ENCODE measurements around the gene PPT2. TPM values are rescaled to one million over a fixed set of nuclear protein-coding genes. Genes with fewer than 3 reads are reported as not detected.

PPT2 gene
- total RNA-seq, 2 donors from 2014 or later: 21.8 to 42.0 TPM

DNA sequence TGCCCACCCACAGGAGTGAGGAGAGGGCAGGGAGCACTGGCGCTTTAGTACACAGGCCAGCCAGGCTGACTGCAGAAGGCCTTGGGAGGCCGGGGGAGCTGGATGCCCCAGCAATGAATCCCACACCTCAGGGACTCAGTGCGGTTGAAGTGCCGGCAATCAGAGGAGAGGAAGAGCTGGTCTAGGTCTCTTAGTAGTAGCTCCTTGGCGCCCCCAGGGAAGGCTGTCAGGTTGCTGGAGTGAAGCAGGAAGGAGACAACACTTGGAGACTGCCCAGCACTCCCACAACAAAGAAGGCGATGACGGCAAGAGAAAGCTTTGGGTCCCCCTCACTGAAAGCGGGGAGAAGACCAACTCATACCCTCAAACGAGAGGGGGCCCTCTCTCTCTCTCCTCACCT, 36.5 kb upstream of the PPT2 start:
- H3K27me3 ChIP-seq (replicated peaks; ENCODE audit: insufficient read depth): no peaks in the 10 kb centered on the region
- peaks cover 58% of the 10 kb centered on the region for H3K36me3 ChIP-seq
- ATAC-seq (ENCODE audit: insufficient number of reproducible peaks, low FRiP score, low read depth) (no peak), DNase-seq (ENCODE audit: low spot score) (no peak)
- TF ChIP-seq, protein P1, sequence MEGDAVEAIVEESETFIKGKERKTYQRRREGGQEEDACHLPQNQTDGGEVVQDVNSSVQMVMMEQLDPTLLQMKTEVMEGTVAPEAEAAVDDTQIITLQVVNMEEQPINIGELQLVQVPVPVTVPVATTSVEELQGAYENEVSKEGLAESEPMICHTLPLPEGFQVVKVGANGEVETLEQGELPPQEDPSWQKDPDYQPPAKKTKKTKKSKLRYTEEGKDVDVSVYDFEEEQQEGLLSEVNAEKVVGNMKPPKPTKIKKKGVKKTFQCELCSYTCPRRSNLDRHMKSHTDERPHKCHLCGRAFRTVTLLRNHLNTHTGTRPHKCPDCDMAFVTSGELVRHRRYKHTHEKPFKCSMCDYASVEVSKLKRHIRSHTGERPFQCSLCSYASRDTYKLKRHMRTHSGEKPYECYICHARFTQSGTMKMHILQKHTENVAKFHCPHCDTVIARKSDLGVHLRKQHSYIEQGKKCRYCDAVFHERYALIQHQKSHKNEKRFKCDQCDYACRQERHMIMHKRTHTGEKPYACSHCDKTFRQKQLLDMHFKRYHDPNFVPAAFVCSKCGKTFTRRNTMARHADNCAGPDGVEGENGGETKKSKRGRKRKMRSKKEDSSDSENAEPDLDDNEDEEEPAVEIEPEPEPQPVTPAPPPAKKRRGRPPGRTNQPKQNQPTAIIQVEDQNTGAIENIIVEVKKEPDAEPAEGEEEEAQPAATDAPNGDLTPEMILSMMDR (IDR thresholded peaks at IDR 0.05): no peak
- H3K4me3 ChIP-seq: no peak overlapping the region
- H3K27ac ChIP-seq: no peak overlapping the region
- H3K9me3 ChIP-seq: no peaks in the 10 kb centered on the region
- peaks cover 6 to 30% of the 10 kb centered on the region in 2 donors for H3K4me1 ChIP-seq (ENCODE audit: control insufficient read depth in 1 of 2, low read depth in 2 of 2)

DNA sequence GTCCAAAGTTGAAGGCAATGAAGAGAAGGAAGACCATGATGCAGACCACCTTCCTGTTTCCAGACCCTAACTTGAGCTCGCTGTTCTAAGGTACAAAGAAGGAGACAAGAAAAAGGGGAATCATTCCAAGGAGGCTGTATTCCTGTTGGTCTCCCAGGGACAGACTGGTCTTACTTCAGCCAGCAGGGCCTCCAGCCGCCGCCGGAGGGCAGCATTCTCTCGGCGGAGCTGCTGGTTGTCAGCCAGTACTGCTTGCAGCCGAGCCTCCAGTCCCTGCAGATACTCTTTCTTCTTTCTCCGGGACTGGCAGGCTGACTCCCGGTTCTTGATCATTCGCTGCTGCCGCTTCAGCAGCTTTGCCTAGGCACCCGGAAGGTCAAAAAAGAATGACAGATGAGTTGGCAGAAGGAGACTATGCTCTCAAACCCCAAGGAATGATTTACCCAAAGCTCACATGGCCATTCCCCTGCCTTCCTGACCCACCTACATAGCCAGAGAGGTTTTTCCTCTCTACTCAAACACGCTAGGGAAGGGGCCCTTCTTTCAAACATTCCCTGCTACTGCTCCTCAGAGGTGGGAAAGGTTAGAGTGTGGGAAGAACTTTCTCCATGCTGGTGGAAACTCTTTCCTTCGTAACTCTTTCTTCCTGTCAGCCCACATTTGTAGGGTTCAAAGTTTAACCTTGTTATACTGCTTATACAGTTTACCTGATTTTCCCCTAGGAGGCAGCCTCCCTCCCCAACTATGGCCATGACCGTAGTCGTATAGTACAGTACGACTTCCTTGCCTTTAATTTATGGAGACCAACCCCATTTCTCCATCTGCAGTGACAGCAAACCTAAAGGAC, 34.9 kb upstream of the PPT2 start:
- TF ChIP-seq, protein P1 (IDR thresholded peaks at IDR 0.05): peak; percentile 89
- Histone ChIP-seq H3K9me3 (no peaks in the 10 kb centered on the region), H3K36me3 (peaks cover 63% of the 10 kb centered on the region), H3K27me3 (replicated peaks; ENCODE audit: insufficient read depth) (no peaks in the 10 kb centered on the region), H3K27ac (peak overlapping the region in 1 of 2 donors; percentile 34), H3K4me1 (ENCODE audit: control insufficient read depth in 1 of 2, low read depth in 2 of 2) (peaks cover 2 to 16% of the 10 kb centered on the region in 2 donors), H3K4me3 (no peak overlapping the region)
- DNase-seq (ENCODE audit: low spot score) (no peak), ATAC-seq (ENCODE audit: insufficient number of reproducible peaks, low FRiP score, low read depth) (no peak)

DNA sequence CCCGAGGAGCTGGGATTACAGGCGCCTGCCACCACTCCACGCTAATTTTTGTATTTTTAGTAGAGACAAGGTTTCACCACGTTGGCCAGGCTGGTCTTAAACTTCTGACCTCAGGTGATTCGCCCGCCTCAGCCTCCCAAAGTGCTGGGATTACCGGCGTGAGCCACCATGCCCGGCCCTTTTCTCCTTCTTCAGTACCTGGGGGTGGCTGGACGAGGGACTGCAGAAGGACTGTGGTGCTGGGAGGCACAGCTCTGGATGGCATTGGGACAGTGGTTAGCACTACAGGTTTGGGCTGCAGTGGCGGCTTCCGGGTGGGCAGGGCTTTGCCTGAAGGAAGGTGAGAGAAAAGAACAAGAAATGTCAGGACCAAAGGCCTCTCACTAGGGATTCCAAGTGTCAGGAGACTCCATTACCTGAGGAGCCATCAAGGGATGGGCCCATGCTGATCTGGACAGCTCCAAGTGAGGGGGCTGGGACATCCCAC, 33.3 kb upstream of the PPT2 start:
- H3K36me3 ChIP-seq: peaks cover 71% of the 10 kb centered on the region
- ATAC-seq (ENCODE audit: insufficient number of reproducible peaks, low FRiP score, low read depth) (no peak), DNase-seq (ENCODE audit: low spot score) (no peak)
- TF ChIP-seq, protein P1 (IDR thresholded peaks at IDR 0.05): no peak
- H3K9me3 ChIP-seq: no peaks in the 10 kb centered on the region
- H3K4me3 ChIP-seq: no peak overlapping the region
- H3K27ac ChIP-seq: no peak overlapping the region
- H3K4me1 ChIP-seq (ENCODE audit: control insufficient read depth in 1 of 2, low read depth in 2 of 2): peaks cover 0 to 10% of the 10 kb centered on the region in 2 donors
- H3K27me3 ChIP-seq (replicated peaks; ENCODE audit: insufficient read depth): no peaks in the 10 kb centered on the region

DNA sequence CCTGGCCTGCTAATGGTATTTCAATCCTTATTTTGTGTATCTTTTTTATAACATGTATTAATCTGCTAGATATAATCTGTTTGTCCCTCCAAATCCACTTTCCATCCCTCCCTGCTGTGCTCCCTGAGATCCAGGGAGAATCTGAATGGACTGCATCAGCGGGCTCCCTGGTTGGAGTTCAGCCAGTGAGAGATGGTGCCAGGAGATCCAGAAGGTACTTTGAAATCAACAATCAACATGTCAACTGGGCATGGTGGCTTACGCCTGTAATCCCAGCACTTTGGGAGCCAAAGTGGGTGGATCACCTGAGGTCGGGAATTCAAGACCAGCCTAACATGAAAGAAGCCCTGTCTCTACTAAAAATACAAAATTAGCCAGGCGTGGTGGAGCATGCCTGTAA, 30.3 kb upstream of the PPT2 start:
- H3K27me3 ChIP-seq (replicated peaks; ENCODE audit: insufficient read depth): no peaks in the 10 kb centered on the region

DNA sequence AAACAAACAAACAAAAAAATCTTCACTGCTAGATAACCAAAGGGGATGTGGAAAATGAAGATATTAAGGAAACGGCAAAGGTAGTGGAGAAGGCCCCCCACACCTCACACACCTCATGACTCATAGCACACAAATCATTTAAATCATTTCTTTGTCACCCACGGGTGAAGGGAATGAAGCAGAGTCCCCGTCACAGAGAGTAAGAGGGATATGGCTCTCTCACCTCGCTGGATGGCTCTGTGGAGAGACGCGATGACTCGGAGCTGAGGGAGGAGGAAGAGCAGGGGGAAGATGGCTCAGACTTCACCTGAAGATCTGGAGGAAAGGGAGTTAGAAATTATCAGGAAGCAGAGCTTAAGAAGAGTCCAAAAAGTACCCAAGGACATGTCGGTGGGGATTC, 27.1 kb upstream of the PPT2 start:
- Histone ChIP-seq H3K4me1 (ENCODE audit: control insufficient read depth in 1 of 2, low read depth in 2 of 2) (peaks cover 19 to 32% of the 10 kb centered on the region in 2 donors), H3K27ac (peak overlapping the region; percentile 3 to 88), H3K36me3 (peaks cover 28% of the 10 kb centered on the region), H3K27me3 (replicated peaks; ENCODE audit: insufficient read depth) (no peaks in the 10 kb centered on the region), H3K4me3 (peak overlapping the region; percentile 90), H3K9me3 (no peaks in the 10 kb centered on the region)
- DNase-seq (ENCODE audit: low spot score): no peak
- ATAC-seq (ENCODE audit: insufficient number of reproducible peaks, low FRiP score, low read depth): no peak
- TF ChIP-seq, protein P1 (IDR thresholded peaks at IDR 0.05): no peak

More for the DNA sequence above, 30.3 kb upstream of the PPT2 start:
- DNase-seq (ENCODE audit: low spot score): no peak
- no peak for ATAC-seq (ENCODE audit: insufficient number of reproducible peaks, low FRiP score, low read depth)
- Histone ChIP-seq H3K4me3 (no peak overlapping the region), H3K36me3 (peaks cover 48% of the 10 kb centered on the region), H3K9me3 (no peaks in the 10 kb centered on the region), H3K27ac (no peak overlapping the region), H3K4me1 (ENCODE audit: control insufficient read depth in 1 of 2, low read depth in 2 of 2) (peaks cover 10 to 32% of the 10 kb centered on the region in 2 donors)
- TF ChIP-seq, protein P1 (IDR thresholded peaks at IDR 0.05): no peak

All from thoracic aorta (tissue), 2 donors.